ENCODE results near the gene DLK2. TPM values are rescaled to one million over a fixed set of nuclear protein-coding genes. Genes with fewer than 3 reads are reported as not detected.

DLK2 gene
- total RNA-seq, 1 experiment from 2014 or later = 3.6 TPM

DNA sequence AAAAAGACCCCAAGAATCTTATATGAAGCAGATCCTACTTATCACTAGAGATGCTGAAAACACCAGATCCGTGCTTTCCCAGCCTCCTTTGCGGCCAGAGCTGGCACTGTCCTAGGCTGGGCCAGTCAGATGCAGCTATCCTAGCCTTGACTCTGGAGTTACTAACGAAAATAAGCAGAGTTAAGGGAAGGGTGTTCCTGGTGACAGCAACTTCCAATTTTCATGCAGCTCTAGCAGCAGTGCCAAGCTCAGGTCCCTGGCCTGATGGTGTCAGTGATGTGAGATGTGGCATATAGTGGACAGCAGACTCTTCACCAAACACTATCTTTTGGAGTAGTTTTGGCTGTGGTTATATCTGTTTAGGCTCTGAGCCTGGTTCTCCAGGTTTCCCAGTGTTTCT, 53.6 kb downstream of the DLK2 start:
- no peak overlapping the region for H3K27ac ChIP-seq
- no TSS peak for BruUV-seq (replicated peaks)
- TF ChIP-seq, protein P1, sequence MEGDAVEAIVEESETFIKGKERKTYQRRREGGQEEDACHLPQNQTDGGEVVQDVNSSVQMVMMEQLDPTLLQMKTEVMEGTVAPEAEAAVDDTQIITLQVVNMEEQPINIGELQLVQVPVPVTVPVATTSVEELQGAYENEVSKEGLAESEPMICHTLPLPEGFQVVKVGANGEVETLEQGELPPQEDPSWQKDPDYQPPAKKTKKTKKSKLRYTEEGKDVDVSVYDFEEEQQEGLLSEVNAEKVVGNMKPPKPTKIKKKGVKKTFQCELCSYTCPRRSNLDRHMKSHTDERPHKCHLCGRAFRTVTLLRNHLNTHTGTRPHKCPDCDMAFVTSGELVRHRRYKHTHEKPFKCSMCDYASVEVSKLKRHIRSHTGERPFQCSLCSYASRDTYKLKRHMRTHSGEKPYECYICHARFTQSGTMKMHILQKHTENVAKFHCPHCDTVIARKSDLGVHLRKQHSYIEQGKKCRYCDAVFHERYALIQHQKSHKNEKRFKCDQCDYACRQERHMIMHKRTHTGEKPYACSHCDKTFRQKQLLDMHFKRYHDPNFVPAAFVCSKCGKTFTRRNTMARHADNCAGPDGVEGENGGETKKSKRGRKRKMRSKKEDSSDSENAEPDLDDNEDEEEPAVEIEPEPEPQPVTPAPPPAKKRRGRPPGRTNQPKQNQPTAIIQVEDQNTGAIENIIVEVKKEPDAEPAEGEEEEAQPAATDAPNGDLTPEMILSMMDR (conservative IDR thresholded peaks at IDR 0.05) = no peak
- no peak for TF ChIP-seq EZH2 (IDR thresholded peaks at IDR 0.05; ENCODE audit: low read depth)
- peaks cover 39% of the 10 kb centered on the region for H3K4me1 ChIP-seq (replicated peaks; ENCODE audit: insufficient read depth)
- no peaks in the 10 kb centered on the region for H3K36me3 ChIP-seq (ENCODE audit: low read depth)
- H3K9me3 ChIP-seq (ENCODE audit: insufficient read depth, low read depth) = peaks cover 4% of the 10 kb centered on the region; the same call in 1 of the 2 replicates
- no peak overlapping the region for H3K4me3 ChIP-seq
- no peaks in the 10 kb centered on the region for H3K79me2 ChIP-seq (ENCODE audit: low read depth)
- no peaks in the 10 kb centered on the region for H3K9me2 ChIP-seq (ENCODE audit: insufficient read depth)
- H3F3A ChIP-seq (ENCODE audit: insufficient read depth, low read depth) = peaks cover 22% of the 10 kb centered on the region
- no peaks in the 10 kb centered on the region for H3K27me3 ChIP-seq (ENCODE audit: insufficient read depth, low read depth)
- POLR2A ChIA-PET (ENCODE audit: unreplicated experiment) = no interaction called here
- H4K20me1 ChIP-seq (ENCODE audit: insufficient read depth) = no peaks in the 10 kb centered on the region
- intact Hi-C loops (cut with micrococcal nuclease; ENCODE audit: unreplicated experiment) = no loop called here
- no peak for DNase-seq
- CTCF ChIA-PET = no interaction called here
- H2AFZ ChIP-seq = no peak overlapping the region
- no peak overlapping the region for H3K4me2 ChIP-seq

Small RNA genes lying within 50 kb of the gene (microRNA-seq; reads per million reads assigned to microRNA genes)
- not detected for gene MIR6780B (ENCODE audit: borderline number of aligned reads, borderline replicate concordance)

Other genes with a start within 250 kb of the DLK2 start
- 43.5 and 57.0 TPM in 2 replicates for gene DNPH1, start 226.1 kb downstream of the DLK2 start, total RNA-seq (2021)
- 0.07 and 0.15 TPM in 2 replicates for gene TTBK1, start 212.1 kb downstream of the DLK2 start, total RNA-seq (2021)
- gene SLC22A7, start 157.3 kb downstream of the DLK2 start, total RNA-seq (2021) = not detected in 2 replicates
- 5.7 and 10.0 TPM in 2 replicates for gene CRIP3, start 146.7 kb downstream of the DLK2 start, total RNA-seq (2021)
- gene ZNF318, start 85.9 kb downstream of the DLK2 start, total RNA-seq (2021) = 14.9 and 17.1 TPM in 2 replicates
- 28.4 and 28.7 TPM in 2 replicates for gene ABCC10, start 28.0 kb downstream of the DLK2 start, total RNA-seq (2021)
- 50.5 and 60.9 TPM in 2 replicates for gene TJAP1, start 22.0 kb upstream of the DLK2 start, total RNA-seq (2021)
- 0.55 and 1.5 TPM in 2 replicates for gene LRRC73, start 54.8 kb upstream of the DLK2 start, total RNA-seq (2021)
- 91.3 and 98.4 TPM in 2 replicates for gene YIPF3, start 61.4 kb upstream of the DLK2 start, total RNA-seq (2021)
- gene POLR1C, start 61.5 kb upstream of the DLK2 start, total RNA-seq (2021) = 41.4 and 42.2 TPM in 2 replicates
- gene XPO5, start 120.5 kb upstream of the DLK2 start, total RNA-seq (2021) = 36.1 and 42.4 TPM in 2 replicates
- gene POLH, start 120.6 kb upstream of the DLK2 start, total RNA-seq (2021) = 21.0 and 39.3 TPM in 2 replicates
- 70.8 and 89.4 TPM in 2 replicates for gene GTPBP2, start 173.7 kb upstream of the DLK2 start, total RNA-seq (2021)
- gene MAD2L1BP, start 180.3 kb upstream of the DLK2 start, total RNA-seq (2021) = 23.6 and 25.7 TPM in 2 replicates
- not detected in 2 replicates for gene RSPH9, start 189.5 kb upstream of the DLK2 start, total RNA-seq (2021)
- gene MRPS18A, start 232.2 kb upstream of the DLK2 start, total RNA-seq (2021) = 49.1 and 54.8 TPM in 2 replicates

Measured in PC-9 (cell line).